NCI-H2196 treated with DMSO at 0.1 percent for 48 hours (cell line): ENCODE results near the gene SLC27A5.
A peak's percentile ranks its signal among the peaks of the same experiment; 100 is the strongest.
"Not testable (repeated sequence)": the region's sequence is repeated elsewhere in the genome, so short reads cannot be mapped to it uniquely, and the experiment has no call there.

Source experiments
- DNase-seq: peaks from one replicate; lab custom pipeline; 2025; ENCODE audit not compliant: unreplicated experiment; lab: John Stamatoyannopoulos, UW

The SLC27A5 gene

DNA sequence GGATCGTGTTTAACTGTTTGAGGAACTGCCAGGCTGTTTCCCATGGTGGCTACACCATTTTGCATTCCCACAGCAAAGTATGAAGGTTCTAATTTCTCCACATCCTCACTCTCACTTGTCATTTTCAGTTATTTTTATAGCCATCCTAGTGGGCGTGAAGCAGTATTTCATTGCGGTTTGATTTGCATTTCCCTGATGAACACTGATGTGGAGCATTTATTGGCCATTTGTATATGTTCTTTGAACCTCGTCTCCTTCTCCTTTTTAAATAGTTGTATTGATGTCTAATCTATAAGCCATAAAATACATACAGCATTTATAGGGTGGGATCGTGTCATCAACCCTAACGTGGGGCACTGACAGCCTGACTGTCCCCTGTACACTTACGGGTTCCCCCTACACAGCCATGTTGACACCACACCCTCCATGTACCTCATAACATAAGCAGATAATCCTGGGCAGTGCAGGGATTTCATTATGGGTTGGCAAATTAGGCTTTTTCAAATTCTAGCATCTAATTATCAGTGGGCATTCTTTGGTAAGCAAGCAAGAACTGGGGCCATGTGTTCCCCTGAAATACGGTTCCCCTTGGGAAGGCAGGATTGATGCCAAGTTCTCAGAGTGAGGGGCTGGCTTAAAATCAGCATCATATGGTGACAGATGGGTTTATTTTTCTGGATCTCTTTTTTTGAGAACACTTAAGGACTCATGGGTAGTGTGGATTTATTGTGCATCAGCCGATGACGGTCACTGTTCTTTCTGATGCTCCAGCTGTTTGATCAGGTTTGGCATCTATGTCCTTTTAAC lies 19.4 kb upstream of the SLC27A5 start:
- DNase-seq: no peak

GRCh38 chr19:58529405-58529804 lies 17.6 kb upstream of the SLC27A5 start:
- DNase-seq: no peak

DNA sequence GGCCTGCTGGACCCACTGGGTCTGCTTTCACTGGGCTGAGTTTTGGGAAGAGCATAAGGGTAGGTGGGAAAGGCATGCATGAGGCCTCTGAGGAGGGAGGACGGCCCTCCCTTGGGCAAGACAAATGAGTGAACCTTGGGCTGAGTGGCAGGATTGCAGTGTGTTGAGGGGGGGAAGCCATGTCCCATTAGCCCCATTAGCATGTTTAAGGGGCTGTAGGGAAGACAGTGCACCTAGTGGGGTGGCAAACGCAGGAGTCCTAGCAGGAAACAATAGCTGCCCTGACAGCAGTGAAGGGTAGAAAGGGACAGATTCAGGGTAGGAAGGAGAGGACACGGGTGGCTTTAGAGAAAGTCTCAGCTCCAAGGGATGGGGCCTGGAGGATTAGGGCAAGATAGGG lies 10.9 kb upstream of the SLC27A5 start:
- DNase-seq: no peak

DNA sequence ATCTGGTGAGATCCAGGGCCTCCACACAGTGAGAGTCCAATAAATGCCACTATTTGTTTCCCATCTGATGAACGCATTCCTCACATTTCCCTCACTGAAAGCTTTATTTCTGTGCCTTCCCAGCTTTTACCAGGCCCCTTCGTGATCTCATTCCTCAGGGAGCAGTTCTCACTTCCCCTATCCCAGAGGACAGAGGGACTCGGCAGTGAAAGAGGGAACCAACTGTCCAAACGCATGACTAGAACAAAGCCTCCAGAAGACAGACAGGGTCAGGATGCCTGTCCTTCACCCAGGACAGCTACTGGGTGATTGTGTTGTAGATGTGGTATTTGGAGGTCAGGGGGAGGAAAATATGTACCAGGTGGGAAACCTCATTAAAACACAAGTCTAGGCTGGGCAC lies 9.9 kb upstream of the SLC27A5 start:
- no peak for DNase-seq

DNA sequence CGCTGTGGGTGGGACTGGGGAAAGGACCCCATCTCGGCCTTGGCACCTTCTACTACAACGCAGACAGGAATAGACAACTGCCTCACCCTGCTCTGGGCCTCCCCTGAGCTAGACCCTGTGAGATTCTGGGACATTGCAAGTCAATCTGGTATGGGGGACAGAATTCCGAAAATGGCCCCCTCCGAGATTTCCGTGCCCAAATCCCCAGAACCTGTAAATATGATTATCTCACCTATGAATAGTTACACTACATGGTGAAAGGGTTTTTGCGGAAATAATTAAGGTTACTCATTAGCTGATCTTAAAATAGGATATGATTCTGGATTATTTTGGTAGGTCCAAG lies 8.4 kb upstream of the SLC27A5 start:
- no peak for DNase-seq

DNA sequence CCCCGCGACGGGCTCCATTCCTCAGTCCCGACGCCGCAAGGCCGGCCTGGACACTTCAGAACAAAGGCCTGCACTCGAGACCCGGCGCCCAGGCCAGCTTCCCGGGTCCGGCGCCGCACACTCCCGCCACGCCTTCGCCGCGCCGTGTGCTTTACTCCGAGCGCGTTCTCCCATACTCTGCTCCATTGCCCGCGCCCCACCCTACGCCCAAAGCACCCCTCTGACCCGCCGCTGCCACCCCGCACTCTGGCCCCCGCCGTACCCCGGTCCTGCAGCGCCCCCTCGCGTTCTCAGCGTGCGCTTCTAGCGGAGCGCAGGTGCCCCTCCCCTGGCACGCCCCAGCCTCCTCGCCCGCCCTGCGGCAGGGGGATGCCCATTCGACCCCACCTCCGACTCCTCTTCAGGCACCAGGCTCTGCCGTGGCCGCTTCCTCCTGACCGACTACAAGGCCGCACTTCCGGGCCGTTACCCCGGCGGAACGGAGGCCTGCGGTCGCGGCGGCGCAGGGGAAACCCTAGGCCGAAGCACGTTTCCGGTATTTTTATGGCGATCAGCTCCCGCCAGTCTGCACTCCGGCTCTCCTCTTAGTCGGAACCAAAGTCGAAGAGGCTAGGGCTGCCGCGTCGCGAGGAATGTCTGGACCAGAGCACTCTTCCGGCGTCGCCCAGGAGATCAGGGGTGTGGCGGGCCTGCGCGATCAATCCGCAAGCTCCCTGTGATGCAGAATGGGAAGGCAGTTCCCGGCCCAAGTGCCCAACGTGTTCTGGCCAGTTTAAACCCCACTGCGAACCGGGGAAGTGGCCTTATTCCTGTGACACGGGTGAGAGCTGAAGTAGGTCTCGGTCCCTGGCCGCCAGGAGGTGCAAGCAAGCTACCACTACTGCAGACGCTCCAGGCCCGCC lies 7.8 kb upstream of the SLC27A5 start, which contains the start of gene ZBTB45:
Gene ZBTB45 (minus strand): TSS at position 456 of the 902 bp plus-strand sequence. CDS start 2,137 bp downstream, outside the sequence.
- DNase-seq: peak; percentile 92

DNA sequence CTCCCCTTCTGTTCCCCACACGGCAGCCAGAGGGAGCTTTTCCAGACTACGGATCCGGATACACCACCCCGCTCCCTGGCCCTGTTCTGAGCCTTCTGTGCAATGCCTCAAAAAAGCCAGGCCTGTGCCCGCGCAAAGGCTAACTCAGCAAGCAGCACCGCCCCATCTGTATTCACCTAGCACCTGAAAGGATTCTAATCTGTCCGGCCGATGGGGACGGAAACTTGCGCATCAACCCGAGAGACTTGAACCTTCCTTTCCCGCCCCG lies 7.2 kb upstream of the SLC27A5 start:
- DNase-seq: peak; percentile 68

DNA sequence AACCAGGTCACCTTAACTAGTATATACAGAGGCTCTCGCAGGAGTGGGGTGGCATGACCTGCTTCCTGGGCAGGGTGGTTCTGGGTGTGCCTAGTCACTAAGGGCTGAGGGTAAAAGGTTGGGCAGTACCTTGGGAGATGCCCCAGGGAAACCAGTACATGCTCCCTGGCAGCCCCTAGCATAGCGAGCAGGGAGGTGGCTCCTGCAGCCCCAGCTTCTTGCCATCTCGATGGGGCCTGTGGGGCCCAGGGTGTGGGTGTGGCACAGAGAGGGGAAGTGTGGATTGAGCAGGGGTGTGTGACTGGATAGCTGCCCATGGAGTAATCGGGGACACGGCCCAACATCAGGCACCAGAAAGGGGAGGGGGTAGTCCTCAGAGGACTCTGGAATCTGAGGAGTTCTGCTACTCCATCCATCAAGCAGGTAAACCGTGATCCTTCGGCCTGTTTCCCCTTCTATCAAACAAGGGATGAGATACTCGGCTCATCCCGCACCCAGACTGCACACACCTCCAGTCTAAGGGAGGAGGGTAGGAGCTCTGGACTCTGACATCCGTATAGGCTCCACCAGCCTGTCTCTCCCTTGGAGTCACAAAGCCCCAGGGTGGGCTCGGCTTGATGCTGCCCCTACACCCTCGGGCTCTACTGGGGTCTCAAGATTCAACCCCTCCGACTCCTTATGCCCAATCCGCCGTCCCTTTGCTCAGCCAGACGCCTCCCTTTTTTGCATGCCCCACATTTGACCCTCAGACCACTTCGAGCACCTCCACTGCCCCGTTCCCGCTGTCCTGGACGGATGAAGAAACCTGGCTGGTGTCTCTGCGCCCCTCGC lies 6.7 kb upstream of the SLC27A5 start:
- DNase-seq: no peak

- no peak for DNase-seq
Observed at GRCh38 chr19:58516964-58517833, 5.4 kb upstream of the SLC27A5 start.

- no peak for DNase-seq
Observed at GRCh38 chr19:58516246-58516836, 4.5 kb upstream of the SLC27A5 start.

DNA sequence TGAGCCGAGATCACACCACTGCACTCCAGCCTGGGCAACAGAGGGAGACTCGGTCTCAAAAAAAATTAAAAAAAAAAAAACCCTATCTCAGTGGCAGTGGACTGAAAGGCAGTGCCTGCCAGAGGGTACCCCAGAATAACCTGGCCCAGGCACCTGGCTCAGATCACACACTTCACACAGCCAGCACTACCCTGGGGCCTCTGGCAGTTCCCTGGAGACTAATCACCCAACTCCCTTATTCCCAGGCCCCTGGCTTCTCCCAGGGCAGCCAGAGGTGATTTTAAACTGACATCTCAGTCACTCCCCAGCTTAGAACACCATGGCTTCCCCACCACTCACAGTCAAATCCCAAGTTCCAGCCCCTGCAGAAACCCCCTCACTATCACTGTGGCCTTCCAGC lies 3.5 kb upstream of the SLC27A5 start:
- no peak for DNase-seq

DNA sequence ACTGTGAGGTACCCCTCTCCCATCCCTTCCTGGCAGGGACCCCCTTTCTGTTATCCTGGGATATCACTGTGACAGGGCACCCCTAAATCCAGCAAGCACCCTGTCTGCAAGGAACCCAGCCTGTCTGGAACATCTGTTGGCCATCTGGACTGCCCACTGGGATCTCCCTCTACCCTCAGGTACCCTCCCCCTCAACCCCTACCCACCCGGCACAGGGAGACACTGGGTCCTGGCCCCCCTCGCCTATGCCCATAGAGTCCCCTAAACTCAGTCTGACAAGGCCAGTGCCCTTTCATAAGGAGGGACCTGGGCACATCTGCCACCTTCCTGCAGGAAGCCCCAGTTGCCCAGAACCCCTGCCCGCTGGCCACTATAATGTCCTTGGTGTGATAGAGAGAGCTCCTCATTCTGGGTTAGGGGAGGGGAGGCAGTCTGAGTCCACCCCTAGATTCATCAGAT lies 2.8 kb upstream of the SLC27A5 start:
- DNase-seq: no peak

DNA sequence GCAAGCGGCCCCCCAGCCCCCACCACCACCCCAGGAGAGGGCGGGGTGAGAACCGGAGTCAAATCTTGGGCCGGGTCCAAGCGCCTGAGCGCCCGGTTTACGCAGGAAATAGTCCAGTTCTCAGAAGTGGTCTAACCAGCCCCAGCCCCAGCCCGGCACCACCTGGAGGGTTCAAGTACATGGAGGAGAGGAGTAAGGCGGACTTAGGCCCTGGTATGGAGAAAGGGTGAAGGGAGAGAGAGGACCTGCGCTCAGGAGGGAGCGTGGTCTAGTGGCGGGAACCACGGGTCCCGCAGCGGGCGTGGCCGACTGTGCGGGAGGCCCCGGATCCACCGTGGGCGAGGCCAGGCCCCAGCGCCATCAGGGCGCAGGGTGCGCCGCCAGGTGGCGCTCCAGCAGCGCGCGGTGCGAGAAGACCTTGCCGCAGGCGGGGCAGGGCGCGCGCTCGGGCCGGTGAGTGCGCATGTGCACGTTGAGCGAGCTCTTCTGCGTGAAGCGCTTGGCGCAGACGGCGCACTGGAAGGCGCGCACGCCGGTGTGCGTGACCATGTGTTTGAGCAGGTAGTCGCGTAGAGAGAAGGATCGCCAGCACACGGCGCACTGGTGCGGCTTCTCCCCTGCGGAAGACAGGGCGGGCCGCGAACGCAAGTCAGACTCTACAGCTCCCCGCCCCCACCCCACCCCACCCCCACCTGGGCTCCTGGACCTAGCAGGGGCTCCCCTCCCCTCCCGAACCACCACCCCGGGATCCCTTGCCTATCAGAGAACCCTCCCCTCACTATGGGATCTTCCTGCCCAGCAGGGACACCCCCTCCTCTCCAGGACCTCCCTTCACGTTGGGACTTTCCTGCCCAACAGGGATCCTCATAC lies 2.1 kb upstream of the SLC27A5 start:
- DNase-seq: peak; percentile 90

DNA sequence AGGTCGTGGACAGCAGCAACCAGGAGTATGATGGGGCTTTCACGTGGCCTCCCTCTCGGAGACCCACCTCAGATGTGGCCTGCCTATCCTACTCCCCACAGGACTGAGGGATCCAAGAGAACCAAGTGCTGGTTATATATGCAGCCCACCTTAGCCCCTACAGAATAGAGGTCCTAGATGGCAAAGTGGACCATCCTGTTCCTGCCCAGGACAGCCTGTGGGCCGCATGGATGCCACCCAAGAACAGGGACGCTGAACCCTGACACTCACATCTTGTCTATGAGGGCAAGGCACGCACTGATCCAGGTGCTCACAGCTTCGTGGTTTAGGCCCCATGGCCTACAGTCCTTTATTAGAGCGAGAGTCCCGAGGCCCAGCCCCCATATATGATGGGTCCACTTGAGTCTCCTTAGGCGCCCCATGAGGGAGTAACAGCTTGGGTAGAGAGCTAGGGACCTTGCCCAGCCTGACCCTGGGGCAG lies 1.5 kb upstream of the SLC27A5 start:
- DNase-seq: no peak

- no peak for DNase-seq
Observed at GRCh38 chr19:58510084-58510862, 1.5 kb downstream of the SLC27A5 start.

GRCh38 chr19:58509731-58510083 lies 2.1 kb downstream of the SLC27A5 start:
- DNase-seq: no peak

- DNase-seq: not testable (repeated sequence)
Observed at GRCh38 chr19:58507602-58508223, 4.1 kb downstream of the SLC27A5 start.

- DNase-seq: no peak
Observed at GRCh38 chr19:58500242-58500641, 11.6 kb downstream of the SLC27A5 start.
